AG20443 (cell line): ENCODE data around the gene CTNNAL1.
A peak's percentile ranks its signal among the peaks of the same experiment; 100 is the strongest.
"Not testable (repeated sequence)": the region's sequence is repeated elsewhere in the genome, so short reads cannot be mapped to it uniquely, and the experiment has no call there.

ENCODE experiments used
- DNase-seq: peaks from one replicate; pipeline ENCODE4 v3.0.0; 2012; ENCODE audit warnings: low spot score, mixed read lengths

The CTNNAL1 gene

GRCh38 chr9:108983885-108984284 lies 29.4 kb downstream of the CTNNAL1 start:
- no peak for DNase-seq

DNA sequence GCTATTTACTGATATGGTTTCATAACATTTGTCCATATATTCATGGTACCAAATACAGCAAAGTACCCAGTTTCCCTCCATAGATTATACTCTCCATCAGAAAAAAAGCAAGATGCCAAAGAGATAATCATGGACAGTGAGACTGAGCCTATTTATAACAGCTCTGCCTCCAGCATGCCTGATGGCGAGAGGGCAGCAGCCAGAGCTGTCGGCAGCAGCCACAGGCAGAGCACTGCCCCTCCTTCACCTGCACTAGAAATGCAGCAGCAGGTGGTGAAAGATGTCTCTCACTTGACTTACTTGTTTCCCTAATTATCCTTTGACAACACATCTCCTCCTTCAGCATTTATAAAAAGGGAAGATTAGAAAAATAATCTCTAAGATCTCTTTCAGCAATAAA lies 32.4 kb downstream of the CTNNAL1 start:
- no peak for DNase-seq

DNA sequence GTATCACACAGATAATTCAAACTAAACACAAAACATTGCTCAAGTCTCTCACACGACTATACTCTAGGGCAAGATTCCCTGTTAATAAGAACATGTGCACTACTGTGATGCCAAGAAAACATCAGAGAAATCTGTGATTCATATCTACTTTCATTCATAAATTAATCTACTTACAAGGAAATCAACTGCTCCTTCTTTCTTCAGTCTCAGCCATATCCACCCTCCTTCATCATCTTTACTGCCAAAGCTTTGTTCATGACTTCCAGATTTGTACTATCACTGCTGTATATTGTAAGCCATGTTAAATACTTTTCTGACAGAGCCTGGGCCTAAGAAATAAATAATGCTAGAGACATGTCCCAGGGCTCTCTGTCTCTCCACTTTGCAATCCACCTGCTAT lies 35.1 kb downstream of the CTNNAL1 start:
- no peak for DNase-seq

GRCh38 chr9:108973895-108974294 lies 39.4 kb downstream of the CTNNAL1 start:
- no peak for DNase-seq

DNA sequence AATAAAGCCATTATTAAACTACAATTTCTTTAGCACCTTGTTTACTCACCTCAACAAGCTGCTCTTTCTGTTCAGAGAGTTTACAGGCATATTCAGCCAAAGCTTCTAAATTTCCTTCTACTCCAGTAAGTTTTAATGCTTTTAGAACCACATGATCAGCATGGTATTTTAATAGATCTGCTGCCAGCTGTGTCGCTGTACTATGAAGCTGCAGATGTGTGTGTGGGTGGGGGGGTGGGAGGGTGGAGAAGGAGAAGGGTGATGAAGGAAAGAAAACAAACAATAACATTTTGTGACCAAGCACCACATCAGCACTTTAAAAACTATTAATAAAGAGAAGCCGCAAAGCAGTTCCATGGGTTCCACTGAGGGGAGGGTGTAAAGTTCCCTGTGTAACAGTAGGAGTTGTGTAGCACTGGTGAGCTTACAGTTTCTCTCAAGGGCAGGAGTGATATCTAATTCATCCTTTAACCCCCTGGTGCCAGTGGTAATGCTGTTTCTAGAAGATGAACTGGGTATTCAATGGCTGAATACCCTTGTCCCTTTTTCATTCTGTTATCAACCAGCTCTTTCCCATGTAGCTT lies 40.6 kb downstream of the CTNNAL1 start:
- DNase-seq: peak; percentile 21

- no peak for DNase-seq
Measured at GRCh38 chr9:108972186-108972585, 41.1 kb downstream of the CTNNAL1 start.

DNA sequence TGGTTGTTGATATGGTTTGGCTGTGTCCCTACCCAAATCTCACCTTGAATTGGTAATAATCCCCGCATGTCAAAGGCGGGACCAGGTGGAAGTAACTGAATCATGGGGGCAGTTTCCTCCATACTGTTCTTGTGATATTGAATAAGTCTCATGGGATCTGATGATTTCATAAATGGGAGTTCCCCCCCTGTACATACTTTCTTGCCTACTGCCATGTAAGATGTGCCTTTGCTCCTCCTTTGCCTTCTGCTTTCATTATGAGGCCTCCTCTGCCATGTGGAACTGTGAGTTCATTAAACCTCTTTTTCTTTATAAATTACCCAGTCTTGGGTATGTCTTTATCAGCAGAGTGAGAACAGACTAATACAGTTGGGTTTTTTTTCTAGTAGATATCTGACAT lies 41.9 kb downstream of the CTNNAL1 start:
- not testable (repeated sequence) for DNase-seq

DNA sequence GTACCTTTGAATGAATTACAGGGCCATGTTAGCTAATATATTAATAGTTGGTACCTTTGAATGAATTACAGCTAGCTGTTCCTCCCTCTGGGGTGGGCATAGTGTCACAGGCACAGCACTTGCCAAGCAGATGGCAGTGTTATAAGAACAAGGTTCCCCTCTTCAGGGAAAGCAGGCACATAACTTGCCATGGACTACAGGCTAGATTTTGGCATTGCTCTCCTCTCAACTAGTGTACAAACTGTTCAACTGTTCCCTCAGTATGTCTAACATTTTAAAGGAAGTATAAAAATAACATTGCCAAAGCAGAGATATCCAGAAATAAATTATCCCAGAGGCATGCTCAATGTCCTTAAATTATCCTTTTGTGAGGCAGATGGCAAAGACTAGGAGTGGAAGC lies 45.4 kb downstream of the CTNNAL1 start:
- no peak for DNase-seq

DNA sequence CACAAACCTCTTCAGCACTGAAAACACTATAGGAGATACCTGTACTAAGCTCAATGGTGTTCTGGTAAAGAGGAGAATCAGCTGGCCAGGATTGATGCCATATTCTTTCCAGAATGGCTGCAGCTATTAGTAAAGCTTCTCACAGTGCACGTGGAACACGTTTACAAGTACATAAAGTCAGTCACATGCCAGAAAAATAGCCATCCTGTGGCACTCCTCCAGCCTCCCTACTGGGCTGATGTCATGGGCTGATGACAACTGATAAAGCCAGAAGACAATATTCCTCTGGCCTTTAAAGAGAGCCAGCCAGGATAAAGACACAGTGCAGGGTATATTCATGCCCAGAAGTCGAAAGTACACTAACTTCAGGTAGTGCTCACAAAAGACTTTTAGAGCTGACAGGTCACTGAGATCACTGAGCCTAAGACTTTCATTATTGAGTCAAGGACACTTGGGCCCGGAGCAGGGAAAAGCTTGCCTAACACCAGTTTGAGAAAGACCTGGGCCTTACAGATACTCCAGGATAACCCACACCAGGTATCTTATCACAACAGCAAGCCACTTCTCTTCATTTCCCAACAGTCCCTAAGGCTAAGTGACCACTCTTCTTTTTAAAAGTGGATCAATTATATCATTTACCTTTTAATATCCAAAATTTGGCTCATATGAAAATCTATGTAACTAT lies 49.7 kb downstream of the CTNNAL1 start:
- DNase-seq: peak; percentile 8

GRCh38 chr9:108961151-108961550 lies 52.1 kb downstream of the CTNNAL1 start:
- no peak for DNase-seq

GRCh38 chr9:108960331-108960730 lies 53.0 kb downstream of the CTNNAL1 start:
- no peak for DNase-seq

- DNase-seq: no peak
Measured at GRCh38 chr9:108956631-108957026, 56.7 kb downstream of the CTNNAL1 start.

DNA sequence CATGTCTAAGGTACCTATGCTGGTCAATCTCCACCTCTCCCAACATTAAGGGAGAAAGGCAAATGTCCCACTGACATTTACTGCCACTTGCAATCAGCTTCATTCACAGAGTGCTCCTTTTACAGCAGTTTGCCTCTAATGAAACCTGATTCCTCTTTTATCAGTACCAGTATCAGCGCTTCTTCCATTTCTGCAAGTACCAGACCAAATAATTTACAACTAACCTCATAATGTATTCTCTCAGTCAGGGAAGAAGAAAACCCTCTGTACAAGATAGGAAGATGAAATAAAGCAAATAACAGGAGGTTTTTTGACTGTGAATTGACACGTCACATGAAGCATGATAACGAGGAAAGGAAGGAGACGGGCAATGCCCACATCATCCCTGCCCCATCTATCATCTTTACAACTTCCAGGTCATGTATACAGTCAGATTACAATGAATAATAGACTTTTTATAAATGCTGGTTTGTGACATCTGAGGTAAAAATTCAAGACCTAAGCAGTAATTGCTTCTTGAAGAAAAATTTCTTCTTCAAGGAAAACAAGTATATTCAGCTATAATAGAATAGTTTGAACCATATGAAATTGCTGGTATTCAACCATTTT lies 57.2 kb downstream of the CTNNAL1 start:
- DNase-seq: no peak

GRCh38 chr9:108953983-108954574 lies 59.2 kb downstream of the CTNNAL1 start:
- DNase-seq: peak; percentile 53

GRCh38 chr9:108951578-108951977 lies 61.7 kb downstream of the CTNNAL1 start:
- DNase-seq: no peak

DNA sequence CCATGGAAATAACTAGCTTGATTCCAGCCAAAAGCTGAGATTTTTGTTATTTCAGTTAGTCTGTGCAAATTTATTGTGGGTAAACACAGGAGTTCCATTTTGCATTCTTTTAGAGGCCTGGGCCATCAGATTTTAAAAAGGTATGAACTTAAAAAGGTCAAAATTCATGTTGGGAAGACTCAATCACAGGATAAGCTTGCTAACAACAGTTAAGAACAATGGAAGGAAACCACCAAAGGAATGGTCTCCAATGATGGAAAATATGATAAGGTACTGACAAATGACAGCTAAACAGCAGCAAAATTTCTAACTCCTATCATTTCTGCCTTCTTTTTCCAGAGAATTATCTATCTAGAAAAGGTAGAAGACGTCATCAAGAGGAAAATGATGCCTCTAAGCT lies 63.1 kb downstream of the CTNNAL1 start:
- no peak for DNase-seq

DNA sequence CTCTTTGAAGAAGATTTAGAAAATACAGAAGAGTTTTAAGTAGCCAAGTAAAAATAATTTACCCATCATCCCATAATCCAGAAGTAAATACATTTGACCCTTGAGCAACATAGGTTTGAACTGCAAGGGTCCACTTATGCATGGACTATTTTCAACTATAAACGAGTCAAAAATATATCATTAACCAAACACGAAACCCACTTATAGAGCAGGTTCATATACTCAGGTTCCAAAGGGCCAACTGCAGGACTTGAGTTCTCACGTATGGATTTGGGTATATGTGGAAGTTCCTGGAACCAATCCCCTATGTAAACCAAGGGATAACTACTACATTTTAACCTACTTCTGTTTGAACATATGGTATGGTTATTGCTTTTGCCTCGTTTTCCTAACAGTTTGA lies 73.3 kb downstream of the CTNNAL1 start:
- DNase-seq: no peak

- no peak for DNase-seq
Measured at GRCh38 chr9:108937561-108938305, 75.6 kb downstream of the CTNNAL1 start.

GRCh38 chr9:108934323-108934893 lies 78.9 kb downstream of the CTNNAL1 start, which contains the start of gene ABITRAM:
Gene ABITRAM, plus strand, starts transcription at chr9:108934400. Its CDS starts 87 bp downstream, at chr9:108934487.
- peak; percentile 98 for DNase-seq

DNA sequence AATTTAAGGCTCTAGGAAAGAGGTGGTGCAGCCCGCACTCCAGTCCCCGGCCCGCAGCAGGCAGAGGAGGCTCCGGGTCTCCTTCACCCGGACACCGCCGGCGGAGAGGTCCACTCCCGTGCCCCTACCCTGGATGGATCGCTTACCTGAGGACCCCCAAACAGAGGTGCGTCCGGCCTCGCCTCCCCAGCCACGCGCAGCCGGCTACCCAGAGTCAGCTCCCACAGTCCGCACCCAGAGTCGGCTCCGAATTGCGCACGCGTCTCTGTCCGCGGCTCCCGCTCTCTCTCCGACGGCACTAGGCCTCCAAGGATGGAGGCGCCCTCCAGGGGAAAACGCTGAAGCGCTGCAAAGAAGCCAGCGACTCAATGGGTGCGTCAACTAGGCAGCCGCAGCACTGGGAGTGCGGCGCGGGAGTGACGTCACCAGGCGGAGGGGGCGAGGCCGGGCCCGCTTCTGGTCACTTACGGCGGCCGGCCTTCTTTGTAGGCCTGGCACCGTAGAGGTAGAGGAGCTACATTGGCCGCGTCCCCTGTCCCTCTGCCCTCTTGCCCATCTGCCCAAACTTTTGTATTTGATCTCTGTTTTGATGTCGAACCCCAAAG lies 79.5 kb downstream of the CTNNAL1 start, which contains the start of gene ELP1:
Gene ELP1, minus strand, starts transcription at position 407 of the 605 bp plus-strand sequence. CDS start 2,978 bp downstream, outside the sequence.
- peak; percentile 97 for DNase-seq

DNA sequence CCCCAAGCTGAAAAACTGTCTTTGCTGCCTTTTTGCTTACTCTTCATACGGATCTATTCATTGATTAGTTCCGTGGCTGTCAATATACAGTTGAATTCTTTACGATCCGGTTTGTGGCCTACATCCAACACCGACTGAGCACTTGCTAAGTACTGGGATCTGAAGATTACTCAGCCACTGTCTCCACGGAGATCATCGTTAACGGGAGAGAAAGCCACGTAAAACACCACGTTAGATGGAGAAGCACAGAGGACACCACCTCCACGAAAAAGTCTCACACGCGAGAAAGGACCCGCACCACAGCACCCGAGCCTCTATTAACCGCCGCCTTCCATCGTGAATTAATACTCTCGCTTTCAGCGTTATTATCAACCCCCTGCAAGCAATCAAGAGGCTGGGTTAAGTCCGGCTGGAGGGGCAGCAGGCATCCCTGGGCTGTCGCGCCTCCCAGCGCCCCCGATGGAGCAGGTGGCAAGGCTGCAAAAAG lies 80.0 kb downstream of the CTNNAL1 start:
- no peak for DNase-seq
